Esophagus muscularis mucosa (tissue), 4 donors: ENCODE measurements around the gene TNS1.

Experiments used
- EP300 ChIP-seq: sonication (generic); formaldehyde crosslinking; IDR thresholded peaks from one replicate; pipeline ENCODE4 v1.6.1; 2017; ENCODE audit warnings: antibody characterized with exemption
- POLR2A ChIP-seq: fragments of 450-650 bp; IDR thresholded peaks from one replicate; pipeline ENCODE4 v1.6.1; 2017; ENCODE audit warnings: antibody characterized with exemption, moderate library complexity, mild to moderate bottlenecking, low read depth
- POLR2AphosphoS5 ChIP-seq, 2 donors: sonication (generic); formaldehyde crosslinking; IDR thresholded peaks; one replicate each; pipeline ENCODE4 v1.6.1; 2017; ENCODE audit warnings: antibody characterized with exemption in 2 of 2
- TF ChIP-seq, protein P1 (sequence below), 3 experiments: fragments of 200-600 bp in 2 of 3; fragments of 450-650 bp in 1 of 3; sonication (generic) in 2 of 3; IDR thresholded peaks; one replicate each; pipeline ENCODE4 v1.5.1; 2017 to 2019; ENCODE audit warnings: antibody characterized with exemption in 3 of 3, mild to moderate bottlenecking in 2 of 3, moderate library complexity in 1 of 3

DNA sequence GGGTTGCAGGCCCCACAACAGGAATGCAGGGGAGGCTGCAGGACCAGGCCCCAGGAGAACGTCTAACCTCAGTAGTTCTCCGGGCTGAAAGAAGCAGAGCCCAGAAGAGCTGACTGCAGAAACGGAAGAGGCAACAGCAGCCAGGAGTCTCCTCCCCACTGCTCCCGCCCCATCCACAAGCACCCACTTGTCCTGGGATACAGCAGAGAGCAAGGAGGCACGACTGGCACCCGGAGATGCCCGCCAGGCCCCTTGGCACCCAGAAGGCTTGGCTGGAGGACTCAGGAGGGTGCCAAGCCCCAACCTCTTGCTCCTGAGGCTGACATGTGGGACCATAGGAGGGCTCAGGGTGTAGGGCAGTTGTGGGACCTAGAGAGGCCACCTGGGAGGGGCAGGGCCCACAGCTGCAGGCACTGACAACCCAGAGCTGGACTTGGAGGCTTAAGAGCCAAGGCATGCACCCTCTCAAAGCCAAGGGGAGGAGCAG, 29.0 kb upstream of the TNS1 start:
- TF ChIP-seq, protein P1, sequence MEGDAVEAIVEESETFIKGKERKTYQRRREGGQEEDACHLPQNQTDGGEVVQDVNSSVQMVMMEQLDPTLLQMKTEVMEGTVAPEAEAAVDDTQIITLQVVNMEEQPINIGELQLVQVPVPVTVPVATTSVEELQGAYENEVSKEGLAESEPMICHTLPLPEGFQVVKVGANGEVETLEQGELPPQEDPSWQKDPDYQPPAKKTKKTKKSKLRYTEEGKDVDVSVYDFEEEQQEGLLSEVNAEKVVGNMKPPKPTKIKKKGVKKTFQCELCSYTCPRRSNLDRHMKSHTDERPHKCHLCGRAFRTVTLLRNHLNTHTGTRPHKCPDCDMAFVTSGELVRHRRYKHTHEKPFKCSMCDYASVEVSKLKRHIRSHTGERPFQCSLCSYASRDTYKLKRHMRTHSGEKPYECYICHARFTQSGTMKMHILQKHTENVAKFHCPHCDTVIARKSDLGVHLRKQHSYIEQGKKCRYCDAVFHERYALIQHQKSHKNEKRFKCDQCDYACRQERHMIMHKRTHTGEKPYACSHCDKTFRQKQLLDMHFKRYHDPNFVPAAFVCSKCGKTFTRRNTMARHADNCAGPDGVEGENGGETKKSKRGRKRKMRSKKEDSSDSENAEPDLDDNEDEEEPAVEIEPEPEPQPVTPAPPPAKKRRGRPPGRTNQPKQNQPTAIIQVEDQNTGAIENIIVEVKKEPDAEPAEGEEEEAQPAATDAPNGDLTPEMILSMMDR (IDR thresholded peaks at IDR 0.05) = no peak
- TF ChIP-seq POLR2A (no peak), EP300 (no peak), POLR2AphosphoS5 (IDR thresholded peaks at IDR 0.05) (no peak)
